NCI-H1417 treated with DMSO at 0.1 percent for 48 hours (cell line): ENCODE data around the gene GGCT.

Experiments used
- DNase-seq: peaks from one replicate; lab custom pipeline; 2025; lab: John Stamatoyannopoulos, UW

The GGCT gene

GRCh38 chr7:30478349-30479201, 26.1 kb downstream of the GGCT start, which contains the start of gene NOD1:
TSS of gene NOD1 (minus strand) at chr7:30478784. CDS start at chr7:30456921, 21,863 bp downstream.
- peak; percentile 24 for DNase-seq

GRCh38 chr7:30476459-30477145, 28.0 kb downstream of the GGCT start:
- DNase-seq: peak; percentile 81

- no peak for DNase-seq
Measured at GRCh38 chr7:30475580-30475979, 29.0 kb downstream of the GGCT start.

GRCh38 chr7:30474893-30475292, 29.7 kb downstream of the GGCT start:
- no peak for DNase-seq

GRCh38 chr7:30474485-30474884, 30.1 kb downstream of the GGCT start:
- no peak for DNase-seq

GRCh38 chr7:30473903-30474302, 30.7 kb downstream of the GGCT start:
- DNase-seq: no peak

- no peak for DNase-seq
Measured at GRCh38 chr7:30472784-30473775, 31.5 kb downstream of the GGCT start.

- no peak for DNase-seq
Measured at GRCh38 chr7:30472081-30472783, 32.4 kb downstream of the GGCT start.

- no peak for DNase-seq
Measured at GRCh38 chr7:30471205-30471604, 33.4 kb downstream of the GGCT start.

- DNase-seq: no peak
Measured at GRCh38 chr7:30470771-30471170, 33.9 kb downstream of the GGCT start.

GRCh38 chr7:30470163-30470770, 34.4 kb downstream of the GGCT start:
- no peak for DNase-seq

- no peak for DNase-seq
Measured at GRCh38 chr7:30469303-30469702, 35.3 kb downstream of the GGCT start.

- DNase-seq: no peak
Measured at GRCh38 chr7:30468791-30469190, 35.8 kb downstream of the GGCT start.

GRCh38 chr7:30468041-30468440, 36.6 kb downstream of the GGCT start:
- DNase-seq: no peak

- no peak for DNase-seq
Measured at GRCh38 chr7:30467271-30467670, 37.4 kb downstream of the GGCT start.

- no peak for DNase-seq
Measured at GRCh38 chr7:30466266-30466665, 38.4 kb downstream of the GGCT start.

- DNase-seq: no peak
Measured at GRCh38 chr7:30465811-30466180, 38.8 kb downstream of the GGCT start.

- no peak for DNase-seq
Measured at GRCh38 chr7:30465046-30465810, 39.4 kb downstream of the GGCT start.

GRCh38 chr7:30464231-30464671, 40.4 kb downstream of the GGCT start:
- DNase-seq: no peak
